Type B pancreatic cell (in vitro differentiated cells): ENCODE measurements around the gene PLXNA2. TPM values are rescaled to one million over a fixed set of nuclear protein-coding genes. Genes with fewer than 3 reads are reported as not detected.

Experiments used
- DNase-seq: peaks from one replicate; pipeline ENCODE4 v3.0.0; 2021; ENCODE audit warnings: mixed read lengths; ENCODE audit not compliant: unreplicated experiment; ENCODE audit errors: extremely low spot score
- H3K27ac Mint-ChIP-seq: 2 replicates; pipeline ENCODE4 v1.8.0; 2021; ENCODE audit warnings: mild to moderate bottlenecking, mixed read lengths
- H3K27me3 Mint-ChIP-seq: 2 replicates; pipeline ENCODE4 v1.8.0; 2021; ENCODE audit warnings: mixed read lengths
- H3K36me3 Mint-ChIP-seq: 2 replicates; pipeline ENCODE4 v1.8.0; 2021; ENCODE audit warnings: mixed read lengths
- H3K4me1 Mint-ChIP-seq: one replicate; pipeline ENCODE4 v1.8.0; 2021; ENCODE audit warnings: mixed read lengths; ENCODE audit not compliant: unreplicated experiment
- H3K4me3 Mint-ChIP-seq: 2 replicates; pipeline ENCODE4 v1.8.0; 2021; ENCODE audit warnings: mild to moderate bottlenecking, mixed read lengths
- H3K9me3 Mint-ChIP-seq: 2 replicates; pipeline ENCODE4 v1.8.0; 2021; ENCODE audit warnings: mixed read lengths
- CTCF ChIP-seq: fragments of 200-600 bp; sonication (generic); conservative IDR thresholded peaks from 2 replicates; pipeline ENCODE4 v1.5.0; 2021; ENCODE audit warnings: antibody characterized with exemption, mild to moderate bottlenecking
- total RNA-seq: library from RNA; stranded (reverse); gene quantifications from 2 replicates; pipeline ENCODE4 v1.2.1, GENCODE V29; 2021; ENCODE audit warnings: low replicate concordance

Gene PLXNA2
- total RNA-seq, 1 donor from 2014 or later, result 80.1 TPM

- TF ChIP-seq CTCF, result no peak
- H3K36me3 Mint-ChIP-seq, result no peaks in the 10 kb centered on the region
- no peaks in the 10 kb centered on the region for H3K4me1 Mint-ChIP-seq
- H3K27ac Mint-ChIP-seq, result no peak overlapping the region
- peaks cover 25% of the 10 kb centered on the region for H3K27me3 Mint-ChIP-seq
- no peak for DNase-seq
- no peaks in the 10 kb centered on the region for H3K9me3 Mint-ChIP-seq
- no peak overlapping the region for H3K4me3 Mint-ChIP-seq
Measured at GRCh38 chr1:207987164-207987563, 257.0 kb downstream of the PLXNA2 start.

DNA sequence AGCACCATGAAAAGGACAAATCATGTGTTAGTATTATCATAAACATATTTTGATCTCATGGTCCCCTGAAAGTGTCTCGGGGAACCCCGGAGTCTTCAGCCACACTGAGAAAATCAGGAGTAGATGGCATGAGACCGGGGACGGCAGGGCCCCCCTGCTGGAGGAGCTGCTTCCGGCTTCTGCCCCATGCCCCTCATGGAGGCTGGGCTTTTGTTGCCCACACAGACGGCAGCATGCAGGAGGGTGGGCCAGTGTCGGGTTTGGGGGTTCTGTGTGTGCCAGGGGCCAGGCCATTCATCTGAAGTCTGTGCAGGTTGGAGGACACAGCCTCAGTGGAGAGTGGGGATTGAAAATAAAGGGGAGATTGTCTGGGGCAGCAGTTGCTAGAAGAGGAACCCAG, 258.2 kb downstream of the PLXNA2 start:
- no peak overlapping the region for H3K27ac Mint-ChIP-seq
- no peak overlapping the region for H3K4me3 Mint-ChIP-seq
- TF ChIP-seq CTCF, result no peak
- H3K4me1 Mint-ChIP-seq, result no peaks in the 10 kb centered on the region
- peaks cover 37% of the 10 kb centered on the region for H3K27me3 Mint-ChIP-seq
- peak; percentile 55 for DNase-seq
- H3K36me3 Mint-ChIP-seq, result no peaks in the 10 kb centered on the region
- no peaks in the 10 kb centered on the region for H3K9me3 Mint-ChIP-seq

GRCh38 chr1:207984831-207985572, 259.2 kb downstream of the PLXNA2 start:
- TF ChIP-seq CTCF, result no peak
- Mint-ChIP-seq H3K27ac (no peak overlapping the region), H3K4me3 (no peak overlapping the region), H3K4me1 (no peaks in the 10 kb centered on the region), H3K36me3 (no peaks in the 10 kb centered on the region), H3K9me3 (no peaks in the 10 kb centered on the region), H3K27me3 (peaks cover 41% of the 10 kb centered on the region)
- no peak for DNase-seq

DNA sequence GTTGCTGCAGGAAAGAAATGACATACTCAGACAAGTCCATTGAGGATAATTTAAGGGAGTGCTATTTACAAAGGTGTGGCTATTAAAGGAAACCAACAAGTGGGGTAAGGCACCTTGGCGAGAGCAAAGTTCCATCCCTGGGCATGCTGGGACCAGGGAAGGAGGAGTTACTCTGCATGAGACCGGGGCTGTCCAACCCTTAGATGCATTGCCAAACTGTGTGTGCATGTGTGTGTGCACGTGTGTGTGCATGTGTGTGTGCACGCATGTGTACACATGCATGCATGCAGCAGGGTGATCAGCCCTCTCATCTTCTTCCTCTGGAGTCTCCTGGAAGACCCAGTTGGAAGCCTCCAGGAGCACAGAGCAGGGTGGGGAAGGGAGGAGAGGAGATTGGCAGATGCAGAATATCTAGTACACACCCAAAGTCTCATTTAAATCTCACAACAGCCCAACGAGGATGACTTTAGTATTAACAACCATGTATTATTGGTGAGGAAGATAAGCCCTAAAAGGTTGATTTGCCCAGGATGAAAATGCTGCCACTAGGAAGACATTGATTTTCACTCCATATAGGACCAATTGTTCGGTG, 261.0 kb downstream of the PLXNA2 start:
- Mint-ChIP-seq H3K4me1 (no peaks in the 10 kb centered on the region), H3K9me3 (no peaks in the 10 kb centered on the region), H3K4me3 (no peak overlapping the region), H3K27ac (no peak overlapping the region), H3K36me3 (no peaks in the 10 kb centered on the region), H3K27me3 (peaks cover 45% of the 10 kb centered on the region)
- DNase-seq, result peak; percentile 34
- TF ChIP-seq CTCF, result no peak

DNA sequence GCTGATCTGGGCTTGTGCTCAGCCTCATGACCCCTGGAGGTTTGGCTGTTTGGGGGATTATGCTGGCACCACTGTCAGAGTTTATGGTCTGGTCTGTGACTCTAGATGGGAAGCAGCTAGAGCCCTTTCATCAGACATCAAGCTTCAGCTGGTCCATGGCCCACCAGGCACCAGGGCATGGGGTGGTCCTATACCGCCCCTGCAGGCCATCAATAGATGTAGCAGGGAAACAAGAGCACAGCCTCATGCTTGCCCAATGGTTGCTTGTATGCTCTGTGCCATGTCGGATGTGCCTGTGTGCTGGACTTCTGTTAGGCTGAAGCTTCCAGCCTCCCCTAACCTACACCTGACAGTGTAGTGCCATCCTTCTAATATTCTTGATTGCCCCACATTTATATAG, 262.2 kb downstream of the PLXNA2 start:
- peak; percentile 68 for TF ChIP-seq CTCF

More for the DNA sequence above, 262.2 kb downstream of the PLXNA2 start:
- no peaks in the 10 kb centered on the region for H3K36me3 Mint-ChIP-seq
- no peak overlapping the region for H3K4me3 Mint-ChIP-seq
- H3K27ac Mint-ChIP-seq, result no peak overlapping the region
- no peaks in the 10 kb centered on the region for H3K4me1 Mint-ChIP-seq
- H3K9me3 Mint-ChIP-seq, result no peaks in the 10 kb centered on the region
- DNase-seq, result peak; percentile 34
- H3K27me3 Mint-ChIP-seq, result peaks cover 42% of the 10 kb centered on the region
